Fibroblast of pulmonary artery (primary cell): ENCODE results near the gene IRF2.

Experiments
- DNase-seq: peaks from one replicate; pipeline ENCODE4 v3.0.0-alpha.2; 2010; ENCODE audit warnings: low read depth
- H3K4me3 ChIP-seq: replicated peaks from 2 replicates; pipeline ENCODE4 v1.5.1; 2011; ENCODE audit warnings: low read depth, mild to moderate bottlenecking, control low read depth, low read length, moderate library complexity
- TF ChIP-seq, protein P1 (sequence below): IDR thresholded peaks from 2 replicates; pipeline ENCODE4 v1.5.1; 2011; ENCODE audit warnings: mild to moderate bottlenecking, control low read depth, low read length, inconsistent platforms; ENCODE audit errors: missing control alignments

IRF2 gene

DNA sequence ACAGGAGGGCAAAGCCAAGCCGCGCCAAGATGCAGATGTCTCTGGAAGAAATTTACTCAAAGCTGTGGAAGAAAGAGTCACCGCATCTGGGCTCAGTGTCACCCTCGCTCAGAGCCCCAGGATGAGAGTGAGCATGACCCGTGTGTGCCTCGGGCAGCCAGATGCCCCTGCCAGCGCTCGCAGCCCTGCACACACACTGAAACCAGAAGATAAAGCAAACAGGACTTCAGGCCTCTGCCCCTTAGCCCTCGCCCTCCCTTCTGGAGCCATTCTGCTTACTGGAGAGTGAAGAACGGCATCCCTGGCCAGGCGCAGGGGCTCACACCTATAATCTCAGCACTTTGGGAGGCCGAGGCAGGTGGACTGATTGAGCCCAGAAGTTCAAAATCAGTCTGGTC lies 103.0 kb downstream of the IRF2 start:
- TF ChIP-seq, protein P1, sequence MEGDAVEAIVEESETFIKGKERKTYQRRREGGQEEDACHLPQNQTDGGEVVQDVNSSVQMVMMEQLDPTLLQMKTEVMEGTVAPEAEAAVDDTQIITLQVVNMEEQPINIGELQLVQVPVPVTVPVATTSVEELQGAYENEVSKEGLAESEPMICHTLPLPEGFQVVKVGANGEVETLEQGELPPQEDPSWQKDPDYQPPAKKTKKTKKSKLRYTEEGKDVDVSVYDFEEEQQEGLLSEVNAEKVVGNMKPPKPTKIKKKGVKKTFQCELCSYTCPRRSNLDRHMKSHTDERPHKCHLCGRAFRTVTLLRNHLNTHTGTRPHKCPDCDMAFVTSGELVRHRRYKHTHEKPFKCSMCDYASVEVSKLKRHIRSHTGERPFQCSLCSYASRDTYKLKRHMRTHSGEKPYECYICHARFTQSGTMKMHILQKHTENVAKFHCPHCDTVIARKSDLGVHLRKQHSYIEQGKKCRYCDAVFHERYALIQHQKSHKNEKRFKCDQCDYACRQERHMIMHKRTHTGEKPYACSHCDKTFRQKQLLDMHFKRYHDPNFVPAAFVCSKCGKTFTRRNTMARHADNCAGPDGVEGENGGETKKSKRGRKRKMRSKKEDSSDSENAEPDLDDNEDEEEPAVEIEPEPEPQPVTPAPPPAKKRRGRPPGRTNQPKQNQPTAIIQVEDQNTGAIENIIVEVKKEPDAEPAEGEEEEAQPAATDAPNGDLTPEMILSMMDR: no peak
- no peak for DNase-seq
- H3K4me3 ChIP-seq: no peak overlapping the region

DNA sequence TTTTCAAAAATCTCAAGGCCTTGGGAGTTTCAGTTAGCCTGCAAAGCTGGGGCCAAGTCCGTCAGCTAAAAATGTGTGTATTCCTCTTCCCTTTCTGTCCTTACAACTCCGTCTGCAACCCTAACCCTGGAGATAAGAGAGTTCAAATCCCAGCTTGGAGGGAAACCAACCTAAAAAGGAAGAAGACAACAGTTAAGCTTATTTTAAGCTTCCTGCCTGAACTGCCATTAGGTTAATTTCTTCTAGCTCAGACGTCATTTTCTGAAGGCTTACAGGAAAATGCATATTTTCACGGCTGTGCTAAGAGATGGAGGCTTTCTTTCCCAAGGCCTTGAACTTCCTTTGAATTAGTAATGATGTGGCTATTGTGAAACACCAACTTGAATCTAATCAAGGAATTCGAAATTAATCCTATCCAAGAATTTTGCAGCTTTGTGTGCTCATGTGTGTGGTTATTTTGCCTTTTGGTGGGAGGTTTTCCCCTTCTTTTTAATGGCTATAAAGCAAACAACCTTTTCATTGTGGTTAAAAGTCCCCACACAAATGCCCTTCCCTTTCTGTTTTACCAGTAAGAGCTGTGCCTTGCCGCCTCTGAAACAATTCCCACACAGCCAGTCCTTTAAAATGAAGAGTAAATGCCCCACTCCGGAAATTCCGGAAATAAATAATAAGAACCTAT lies 103.5 kb downstream of the IRF2 start:
- no peak overlapping the region for H3K4me3 ChIP-seq
- peak; percentile 73 for DNase-seq
- TF ChIP-seq, protein P1: no peak

DNA sequence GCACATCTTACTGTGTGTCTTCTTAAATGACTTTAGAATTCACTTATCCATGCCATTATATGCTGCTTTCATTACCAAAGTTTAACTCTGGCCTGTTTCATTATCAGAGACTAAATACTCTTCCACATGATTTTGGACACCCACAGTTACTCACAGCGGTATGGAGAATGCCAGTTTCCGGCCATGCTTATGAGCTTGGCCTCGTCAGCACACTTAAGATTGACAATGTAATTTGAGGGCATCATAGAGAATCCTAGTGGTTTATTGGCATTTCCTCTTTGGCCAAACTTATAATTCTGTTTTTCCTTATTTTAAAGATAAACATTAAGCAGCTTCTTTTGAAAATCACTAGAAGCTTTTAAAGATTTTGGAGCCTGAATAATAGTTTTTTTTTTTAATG lies 104.5 kb downstream of the IRF2 start:
- no peak for DNase-seq
- no peak overlapping the region for H3K4me3 ChIP-seq
- TF ChIP-seq, protein P1: no peak

DNA sequence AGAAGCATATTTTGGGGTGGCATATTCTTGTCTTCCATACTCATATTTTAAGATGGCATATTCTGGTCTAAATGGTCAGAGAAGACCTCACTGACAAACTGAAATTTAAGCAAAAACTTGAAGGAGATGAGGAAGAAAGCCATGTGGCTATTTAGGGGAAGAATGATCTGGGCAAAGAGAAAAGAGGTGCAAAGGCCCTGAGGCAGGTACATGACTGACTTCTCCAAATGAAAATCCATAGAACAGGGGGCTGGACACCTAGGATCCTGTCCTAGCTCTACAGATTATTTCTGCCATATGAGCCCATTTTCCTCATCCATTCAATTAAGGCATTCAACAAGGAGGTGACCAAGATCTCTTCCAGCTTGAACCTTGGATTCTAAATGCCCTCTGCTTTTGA lies 105.6 kb downstream of the IRF2 start:
- no peak for DNase-seq
- TF ChIP-seq, protein P1: no peak
- no peak overlapping the region for H3K4me3 ChIP-seq

DNA sequence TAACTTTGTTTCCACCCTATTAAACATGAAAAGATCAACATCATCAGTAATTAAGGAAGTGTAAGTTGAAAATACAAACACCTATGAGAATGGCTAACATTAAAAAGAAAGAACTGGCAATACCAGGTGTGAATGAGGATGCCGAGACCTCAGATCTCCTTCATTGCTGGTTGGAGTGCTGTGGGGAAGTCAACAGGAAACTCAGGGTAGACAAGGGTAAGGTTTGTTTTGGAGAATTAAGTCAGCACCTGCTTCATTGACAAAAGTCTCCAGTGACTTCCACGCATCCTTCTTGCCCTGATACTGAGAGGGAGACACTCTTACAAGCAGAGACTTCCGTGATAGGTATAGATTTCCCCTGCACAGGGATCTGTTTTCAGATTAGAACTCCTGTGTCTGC lies 106.1 kb downstream of the IRF2 start:
- no peak for DNase-seq
- TF ChIP-seq, protein P1: no peak
- H3K4me3 ChIP-seq: no peak overlapping the region

DNA sequence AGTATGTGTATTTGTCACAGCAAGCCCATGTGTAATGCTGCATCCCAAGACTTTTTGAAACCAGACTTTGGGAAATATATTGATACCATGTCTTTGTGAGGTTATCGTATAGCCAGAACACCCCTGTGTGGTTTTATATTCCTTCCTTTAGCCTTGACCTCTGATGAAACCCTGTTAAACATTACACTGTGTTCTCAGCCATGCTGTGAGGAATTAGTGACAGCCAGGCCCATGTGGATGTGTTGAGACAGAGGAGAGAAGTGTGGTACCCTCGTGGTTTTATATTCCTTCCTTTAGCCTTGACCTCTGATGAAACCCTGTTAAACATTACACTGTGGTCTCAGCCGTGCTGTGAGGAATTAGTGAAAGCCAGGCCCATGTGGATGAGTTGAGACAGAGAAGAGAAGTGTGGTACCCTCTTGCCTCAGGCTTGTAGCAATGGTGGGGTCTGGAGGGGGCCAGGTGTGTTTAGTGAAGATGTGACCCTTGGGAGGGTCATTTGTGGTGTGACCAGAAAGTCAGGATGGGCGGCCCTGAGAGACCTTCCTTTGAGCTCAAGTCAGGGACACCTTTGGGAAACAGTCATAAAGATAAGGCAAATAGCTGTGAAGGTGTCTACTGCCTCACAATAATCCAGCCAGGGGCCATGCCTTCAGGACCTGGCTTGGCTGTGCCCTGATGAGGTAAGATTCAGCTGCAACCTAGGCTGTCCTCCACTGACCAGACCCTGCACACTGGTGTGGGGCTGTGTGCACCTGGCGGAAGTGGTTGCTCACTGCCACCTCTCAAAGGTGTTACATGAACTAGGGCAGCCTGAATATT lies 110.0 kb downstream of the IRF2 start:
- TF ChIP-seq, protein P1: no peak
- DNase-seq: no peak
- no peak overlapping the region for H3K4me3 ChIP-seq
